Fibroblast of peridontal ligament (primary cell): ENCODE measurements around the gene GP1BB.

Source experiments
- DNase-seq: peaks from one replicate; pipeline ENCODE4 v3.0.0-alpha.2; 2010; ENCODE audit errors: extremely low read depth

GP1BB gene

GRCh38 chr22:19766511-19767426 is 43.4 kb downstream of the GP1BB start:
- no peak for DNase-seq

DNA sequence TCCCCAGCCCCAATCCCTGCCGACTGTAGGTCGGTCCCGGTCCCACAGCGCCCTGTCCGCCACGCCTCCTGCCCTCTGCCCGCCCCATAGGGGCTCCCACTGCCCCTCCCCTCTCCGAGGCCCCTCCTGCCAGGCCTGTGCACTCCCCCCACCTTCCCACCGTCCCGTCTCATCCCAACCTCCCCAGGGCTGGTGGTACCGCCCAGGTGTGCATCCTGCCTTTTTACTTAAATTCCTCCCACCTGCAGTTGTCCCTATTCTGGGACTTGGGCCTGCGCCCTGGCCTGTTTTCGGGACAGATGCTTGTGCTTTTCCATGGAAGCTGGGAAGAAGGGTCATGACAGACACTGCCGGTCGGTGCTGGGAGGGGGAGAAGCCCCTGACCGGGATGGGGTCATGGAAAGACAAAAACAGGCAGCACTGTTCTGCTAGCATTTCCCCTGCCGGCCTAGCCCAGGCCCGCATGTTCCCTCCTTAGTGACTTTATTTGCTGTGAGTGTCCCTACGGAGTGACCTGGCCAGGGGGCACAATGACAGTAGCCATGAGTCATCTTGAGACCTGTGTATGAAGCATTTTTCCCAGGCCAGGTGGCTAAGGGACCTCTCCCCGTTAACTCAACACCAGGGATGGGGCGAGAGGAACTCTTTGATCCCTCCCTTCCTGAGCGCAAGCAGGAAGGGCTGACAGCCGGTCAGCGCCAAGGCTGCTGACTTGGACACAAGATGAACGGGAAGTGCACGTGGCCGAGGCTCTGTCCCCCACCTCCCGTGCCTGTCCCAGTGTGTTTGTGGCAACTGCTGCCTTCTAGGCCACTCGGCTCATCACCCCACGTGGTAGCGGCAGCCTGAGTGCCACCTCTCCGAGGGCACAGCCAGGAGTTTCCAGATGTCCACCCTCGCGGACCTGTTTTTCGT is 44.3 kb downstream of the GP1BB start:
- no peak for DNase-seq

- no peak for DNase-seq
These were observed 46.0 kb downstream of the GP1BB start for GRCh38 chr22:19769393-19769715.

GRCh38 chr22:19770349-19771220 is 47.2 kb downstream of the GP1BB start:
- DNase-seq: no peak

DNA sequence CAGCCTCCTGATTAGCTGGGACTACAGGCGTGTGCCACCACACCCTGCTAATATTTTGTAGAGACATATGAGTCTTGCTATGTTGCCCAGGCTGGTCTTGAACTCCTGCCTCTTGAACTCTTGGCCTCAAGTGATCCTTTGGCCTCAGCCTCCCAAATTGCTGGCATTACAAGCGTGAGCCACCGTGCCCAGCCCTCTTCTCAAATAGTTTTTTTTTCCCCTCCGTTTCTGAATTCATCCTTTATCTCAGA is 49.0 kb downstream of the GP1BB start:
- no peak for DNase-seq

DNA sequence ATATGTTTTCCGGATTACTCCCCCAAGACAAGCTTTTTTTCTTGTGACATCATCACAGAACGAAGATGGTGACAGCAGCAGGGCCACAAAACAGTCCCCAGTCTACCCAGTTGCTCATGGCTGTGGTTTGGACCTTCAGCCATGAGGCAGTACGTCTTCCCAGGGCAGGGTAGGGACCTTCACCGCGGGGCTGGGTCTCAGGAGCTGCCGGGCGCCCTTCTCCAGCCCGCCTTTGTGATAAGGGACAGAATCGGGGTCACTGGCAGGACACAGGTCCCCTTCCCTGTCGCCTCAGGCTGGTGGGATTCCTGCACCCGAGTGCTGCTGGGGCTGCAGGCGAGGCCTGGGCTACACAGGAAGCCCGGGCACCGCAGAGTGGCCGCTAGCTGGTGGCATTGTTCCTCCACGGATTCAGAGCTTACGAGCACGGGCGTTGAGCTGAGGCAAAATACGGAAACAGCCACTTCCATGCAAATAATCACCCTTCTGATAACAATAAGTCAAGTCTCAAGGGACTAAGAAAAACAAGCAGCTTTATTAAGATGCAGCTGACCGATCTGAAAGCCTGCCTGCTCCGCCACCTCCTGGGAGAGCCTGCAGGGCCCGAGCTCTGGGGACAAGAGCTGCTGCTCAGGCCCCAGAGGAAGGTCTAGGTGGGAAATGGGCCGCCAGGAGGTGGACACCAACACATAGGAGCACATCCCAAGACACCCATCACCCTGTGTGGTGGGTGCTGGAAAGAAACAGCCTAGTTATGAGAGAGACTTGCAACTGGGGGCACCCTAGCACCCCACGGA is 49.5 kb downstream of the GP1BB start:
- no peak for DNase-seq

DNA sequence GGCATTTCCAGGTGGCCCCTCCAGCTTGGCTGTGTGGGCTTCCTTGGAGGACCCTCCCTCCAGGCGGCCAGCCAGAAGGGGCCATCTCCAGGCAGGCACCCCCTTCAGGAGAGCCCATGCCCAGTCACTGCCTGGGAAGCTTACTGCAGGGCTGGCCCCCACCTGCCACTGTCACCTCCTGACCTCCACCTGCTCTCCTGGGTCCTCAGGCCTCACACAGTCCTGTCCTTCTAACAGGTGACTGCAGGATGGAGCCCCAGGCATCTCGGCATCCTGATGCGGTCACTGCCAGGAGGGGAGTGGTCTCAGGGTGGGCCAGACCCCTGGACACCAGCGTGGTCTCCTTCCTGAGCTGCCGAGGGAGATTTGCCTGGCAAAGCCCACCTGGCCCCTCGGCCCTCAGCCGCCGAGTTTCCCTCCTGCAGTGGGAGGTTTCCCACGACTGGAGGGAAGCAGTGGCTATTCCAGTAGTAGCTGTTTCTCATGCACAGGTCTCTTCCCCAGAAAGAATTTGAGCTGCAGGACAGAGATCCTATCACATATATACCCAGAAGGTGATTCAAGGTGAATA is 50.2 kb downstream of the GP1BB start:
- DNase-seq: no peak
